PC-9 (cell line): Measurements from ENCODE around the gene FNDC3B. TPM values are rescaled to one million over a fixed set of nuclear protein-coding genes. Genes with fewer than 3 reads are reported as not detected.

ENCODE experiments used
- BruUV-seq: library from RNA; stranded (reverse); fragments of 400-500 nt; replicated peaks from 2 replicates; lab custom pipeline; 2021; lab: Mats Ljungman, UMichigan
- CTCF ChIA-PET: fragments of 300-600 bp; sonication (Branson Sonifier 250); formaldehyde crosslinking; loops from one replicate; lab custom pipeline; 2022; ENCODE audit warnings: antibody characterized with exemption; lab: Charles Lee
- POLR2A ChIA-PET: fragments of 300-600 bp; sonication (Branson Sonifier 250); formaldehyde crosslinking; loops from one replicate; lab custom pipeline; 2022; ENCODE audit warnings: antibody characterized with exemption; ENCODE audit not compliant: unreplicated experiment; lab: Charles Lee
- DNase-seq, 2 experiments: peaks; one replicate each; pipeline versions ENCODE4 v3.0.0 to v3.0.0-alpha.2; 2015 to 2022; ENCODE audit warnings: mixed read lengths in 1 of 2
- H2AFZ ChIP-seq: fragments of 200-600 bp; sonication (generic); 2 replicates; pipeline ENCODE4 v1.8.1; 2017; ENCODE audit warnings: antibody characterized with exemption
- H3F3A ChIP-seq: fragments of 200-600 bp; sonication (generic); 2 replicates; pipeline ENCODE4 v1.8.1; 2017; ENCODE audit warnings: antibody characterized with exemption, mild to moderate bottlenecking, low read depth; ENCODE audit not compliant: insufficient read depth
- H3K27ac ChIP-seq: fragments of 200-600 bp; sonication (generic); 2 replicates; pipeline ENCODE4 v1.6.1; 2016; ENCODE audit warnings: mixed run types
- H3K27me3 ChIP-seq: fragments of 200-600 bp; sonication (generic); 2 replicates; pipeline ENCODE4 v1.6.1; 2016; ENCODE audit warnings: low read depth, mixed run types; ENCODE audit not compliant: insufficient read depth
- H3K36me3 ChIP-seq: fragments of 200-600 bp; sonication (generic); 2 replicates; pipeline ENCODE4 v1.6.1; 2016; ENCODE audit warnings: low read depth, mixed run types
- H3K4me1 ChIP-seq: fragments of 200-600 bp; sonication (generic); replicated peaks from 2 replicates; pipeline ENCODE4 v1.6.1; 2016; ENCODE audit warnings: mixed run types; ENCODE audit not compliant: insufficient read depth
- H3K4me2 ChIP-seq: fragments of 200-600 bp; sonication (generic); 2 replicates; pipeline ENCODE4 v1.6.1; 2017; ENCODE audit warnings: mixed run types
- H3K4me3 ChIP-seq: fragments of 200-600 bp; sonication (generic); 2 replicates; pipeline ENCODE4 v1.6.1; 2016; ENCODE audit warnings: mixed run types
- H3K79me2 ChIP-seq: fragments of 200-600 bp; sonication (generic); 2 replicates; pipeline ENCODE4 v1.6.1; 2017; ENCODE audit warnings: low read depth, mixed run types
- H3K9me2 ChIP-seq: fragments of 200-600 bp; sonication (generic); 2 replicates; pipeline ENCODE4 v1.8.1; 2017; ENCODE audit warnings: mild to moderate bottlenecking; ENCODE audit not compliant: insufficient read depth
- H3K9me3 ChIP-seq: fragments of 200-600 bp; sonication (generic); 2 replicates; pipeline ENCODE4 v1.8.1; 2016; ENCODE audit warnings: low read depth; ENCODE audit not compliant: insufficient read depth
- H4K20me1 ChIP-seq: fragments of 200-600 bp; sonication (generic); 2 replicates; pipeline ENCODE4 v1.8.1; 2017; ENCODE audit not compliant: insufficient read depth
- CTCF ChIP-seq: fragments of 200-600 bp; sonication (generic); conservative IDR thresholded peaks from 2 replicates; pipeline ENCODE4 v1.6.1; 2017; ENCODE audit warnings: mixed run types, antibody characterized with exemption, mild to moderate bottlenecking, moderate library complexity
- EZH2 ChIP-seq: fragments of 200-600 bp; sonication (generic); IDR thresholded peaks from 2 replicates; pipeline ENCODE4 v1.8.0; 2017; ENCODE audit warnings: antibody characterized with exemption, low read depth
- intact Hi-C: fragments of 100-400 bp; cut with micrococcal nuclease; formaldehyde crosslinking; loops from one replicate; pipeline ENCODE4 v1.10.0; 2022; ENCODE audit not compliant: unreplicated experiment
- total RNA-seq: library from RNA; stranded (reverse); gene quantifications from 2 replicates; pipeline ENCODE4 v1.2.3, GENCODE V29; 2021

The FNDC3B gene
- total RNA-seq, 1 experiment from 2014 or later: 106 TPM

DNA sequence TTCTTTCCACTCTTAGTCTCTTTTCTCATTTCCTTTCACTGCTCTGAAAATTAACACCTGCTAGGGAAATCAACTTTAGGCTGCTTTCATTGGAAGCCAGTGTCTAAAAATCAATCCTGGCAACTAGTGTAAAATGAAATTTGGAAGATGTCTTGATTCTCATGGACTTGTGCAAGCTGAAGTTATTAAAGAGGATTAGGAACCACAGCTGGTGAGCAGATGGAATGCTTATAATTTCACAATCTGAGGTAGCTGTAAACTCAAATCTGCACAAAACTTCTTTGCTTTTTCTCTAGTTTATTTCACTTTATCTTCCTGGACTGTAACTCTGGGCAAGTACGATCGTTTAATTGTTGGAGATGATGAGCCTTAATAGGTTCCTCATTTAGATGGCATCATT, 233.3 kb downstream of the FNDC3B start:
- Histone ChIP-seq H4K20me1 (peaks cover 10% of the 10 kb centered on the region; the same call in 1 of the 2 replicates), H3F3A (peaks cover 64% of the 10 kb centered on the region), H3K27me3 (no peaks in the 10 kb centered on the region), H3K9me3 (no peaks in the 10 kb centered on the region), H3K4me1 (peaks cover 21% of the 10 kb centered on the region; the same call in 1 of the 2 replicates), H3K79me2 (peaks cover 100% of the 10 kb centered on the region), H3K4me2 (no peak overlapping the region), H3K36me3 (peaks cover 85% of the 10 kb centered on the region), H3K9me2 (no peaks in the 10 kb centered on the region), H3K27ac (peak overlapping the region; percentile 33), H2AFZ (no peak overlapping the region), H3K4me3 (no peak overlapping the region)
- no peak for DNase-seq
- ChIA-PET POLR2A (no interaction called here), CTCF (no interaction called here)
- no peak for TF ChIP-seq CTCF
- TF ChIP-seq EZH2: no peak
- intact Hi-C loops: no loop called here
- no TSS peak for BruUV-seq

DNA sequence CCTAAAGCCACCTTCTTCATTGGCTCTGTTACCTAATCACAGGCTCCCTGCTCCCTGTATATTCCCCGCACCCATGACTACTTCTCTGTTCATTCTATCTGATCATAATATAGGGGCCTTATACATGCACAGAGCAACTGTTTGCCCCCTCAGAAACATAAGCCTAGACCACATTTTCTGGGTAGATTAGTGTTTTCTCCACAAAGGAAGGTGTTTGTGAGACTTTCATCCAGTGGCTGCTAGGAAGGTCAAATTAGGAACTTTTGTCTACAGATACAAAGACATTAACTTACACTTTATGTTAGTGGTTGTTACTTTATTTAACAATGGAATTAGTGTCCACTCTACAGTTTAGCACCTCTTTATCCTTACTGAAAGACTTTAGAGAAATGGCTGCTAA, 234.0 kb downstream of the FNDC3B start:
- ChIA-PET CTCF (no interaction called here), POLR2A (interaction anchor here (0.5 kb wide), 1 partner anchor 146 kb away, joined by 3 read pairs; no protein-coding TSS in a partner anchor)
- H3K79me2 ChIP-seq: peaks cover 100% of the 10 kb centered on the region

GRCh38 chr3:172274906-172275305, 235.5 kb downstream of the FNDC3B start:
- peaks cover 71% of the 10 kb centered on the region for H3F3A ChIP-seq
- no peak for DNase-seq
- peaks cover 76% of the 10 kb centered on the region for H3K36me3 ChIP-seq
- H3K27me3 ChIP-seq: no peaks in the 10 kb centered on the region
- ChIA-PET POLR2A (no interaction called here), CTCF (interaction anchor here (0.6 to 0.8 kb wide), 2 partner anchors 12 to 155 kb away, joined by 4 to 15 read pairs; no protein-coding TSS in a partner anchor)
- TF ChIP-seq EZH2 (no peak), CTCF (no peak)
- no peak overlapping the region for H3K4me2 ChIP-seq
- no peak overlapping the region for H2AFZ ChIP-seq
- intact Hi-C loops: no loop called here
- H3K4me1 ChIP-seq: peaks cover 40% of the 10 kb centered on the region
- no peak overlapping the region for H3K27ac ChIP-seq
- no peaks in the 10 kb centered on the region for H3K9me2 ChIP-seq
- no peaks in the 10 kb centered on the region for H3K9me3 ChIP-seq
- H4K20me1 ChIP-seq: peaks cover 11% of the 10 kb centered on the region; the same call in 1 of the 2 replicates
- no TSS peak for BruUV-seq
- H3K79me2 ChIP-seq: peaks cover 98% of the 10 kb centered on the region
- H3K4me3 ChIP-seq: no peak overlapping the region

More for the DNA sequence above, 234.0 kb downstream of the FNDC3B start:
- TF ChIP-seq CTCF (no peak), EZH2 (no peak)
- no TSS peak for BruUV-seq
- H4K20me1 ChIP-seq: peaks cover 9% of the 10 kb centered on the region; the same call in 1 of the 2 replicates
- no peak overlapping the region for H3K4me3 ChIP-seq
- H3K27ac ChIP-seq: 0 out of 2 replicates have a peak overlapping the region, but pooled peaks have one; percentile 33
- peaks cover 68% of the 10 kb centered on the region for H3F3A ChIP-seq
- no peaks in the 10 kb centered on the region for H3K27me3 ChIP-seq
- peaks cover 84% of the 10 kb centered on the region for H3K36me3 ChIP-seq
- no peak for DNase-seq
- no peaks in the 10 kb centered on the region for H3K9me2 ChIP-seq
- H2AFZ ChIP-seq: no peak overlapping the region
- H3K9me3 ChIP-seq: no peaks in the 10 kb centered on the region
- H3K4me1 ChIP-seq: peaks cover 27% of the 10 kb centered on the region; the same call in 1 of the 2 replicates
- intact Hi-C loops: no loop called here
- no peak overlapping the region for H3K4me2 ChIP-seq
